Activated CD8-positive, alpha-beta memory T cell treated with anti-CD3 and anti-CD28 coated beads, Interleukin-2, amount 50 U/mL, for 24 hours (primary cell): ENCODE measurements around the gene U2SURP.
"Not testable (repeated sequence)": the region's sequence is repeated elsewhere in the genome, so short reads cannot be mapped to it uniquely, and the experiment has no call there.

Source experiments
- DNase-seq: peaks from one replicate; pipeline ENCODE4 v3.0.0-alpha.2; 2020; ENCODE audit errors: extremely low read depth

The U2SURP gene

DNA sequence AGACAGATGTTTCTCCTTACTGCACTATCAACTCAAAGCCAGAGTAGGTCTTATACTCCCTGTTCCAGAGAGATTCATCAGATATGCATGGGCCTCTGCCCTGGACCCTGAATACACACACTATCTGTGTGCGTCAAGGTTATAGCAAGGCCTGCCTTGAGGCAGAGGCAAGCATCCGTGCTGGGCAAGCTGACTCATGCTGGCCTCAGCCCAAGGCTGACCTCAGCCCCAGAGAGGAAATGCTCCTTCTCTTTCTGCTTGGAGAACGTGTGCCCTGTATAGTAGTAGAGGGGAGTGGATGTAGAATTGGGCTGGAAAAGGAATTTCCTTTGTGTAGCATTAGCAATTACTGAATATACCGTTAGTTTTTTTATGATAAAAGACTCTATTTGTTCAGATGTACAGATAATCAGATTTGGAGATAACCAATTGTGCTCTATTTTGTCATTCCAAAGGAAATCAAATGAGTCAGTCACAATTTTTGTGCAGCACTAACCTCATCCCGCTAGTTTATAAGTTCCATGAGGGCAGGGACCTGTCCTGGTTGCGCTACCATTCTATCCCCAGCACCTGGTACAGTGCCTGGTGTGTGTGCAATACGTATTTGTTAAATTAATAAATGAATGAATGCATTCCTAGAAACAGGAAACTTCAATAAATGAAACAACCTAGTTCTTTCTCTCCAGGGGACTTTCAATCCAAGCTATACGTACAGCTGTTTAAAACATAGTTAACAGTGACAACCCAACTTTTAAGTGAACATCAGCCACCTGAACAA lies 24.6 kb upstream of the U2SURP start:
- no peak for DNase-seq

DNA sequence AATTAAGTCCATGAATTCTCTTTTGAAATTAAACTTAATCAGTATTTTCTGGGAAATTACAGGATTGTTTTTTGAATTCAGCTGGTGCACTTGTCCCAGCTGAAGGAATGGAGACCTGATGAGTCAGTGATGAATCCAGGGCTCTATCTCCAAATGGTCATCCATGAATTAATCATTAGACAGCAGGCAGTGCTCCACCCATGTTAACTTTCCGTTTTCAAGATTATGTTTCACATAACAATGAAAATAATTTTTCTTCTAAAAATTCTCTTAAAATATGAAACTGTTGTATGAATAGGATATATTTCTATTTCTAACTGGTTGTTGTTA lies 24.0 kb upstream of the U2SURP start:
- DNase-seq: no peak

DNA sequence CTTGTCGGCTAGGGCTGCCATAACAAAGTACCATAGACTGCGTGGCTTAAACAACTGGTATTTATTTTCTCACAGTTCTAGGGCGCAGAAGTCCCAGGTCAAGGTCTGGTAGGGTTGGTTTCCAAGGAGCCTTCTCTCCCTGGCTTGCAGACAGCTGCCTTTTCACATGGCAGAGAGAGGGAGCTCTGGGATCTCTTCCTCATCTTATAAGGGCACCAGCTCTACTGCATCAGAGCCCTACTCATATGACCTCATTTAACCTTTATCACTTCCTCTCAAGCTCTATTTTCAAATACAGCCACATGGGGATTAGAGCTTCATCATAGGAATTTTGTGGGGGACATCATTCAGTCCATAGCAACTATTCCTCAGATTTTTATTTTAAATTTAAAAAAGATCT lies 20.3 kb upstream of the U2SURP start:
- DNase-seq: no peak

GRCh38 chr3:142982038-142982773 lies 19.2 kb upstream of the U2SURP start:
- DNase-seq: no peak

DNA sequence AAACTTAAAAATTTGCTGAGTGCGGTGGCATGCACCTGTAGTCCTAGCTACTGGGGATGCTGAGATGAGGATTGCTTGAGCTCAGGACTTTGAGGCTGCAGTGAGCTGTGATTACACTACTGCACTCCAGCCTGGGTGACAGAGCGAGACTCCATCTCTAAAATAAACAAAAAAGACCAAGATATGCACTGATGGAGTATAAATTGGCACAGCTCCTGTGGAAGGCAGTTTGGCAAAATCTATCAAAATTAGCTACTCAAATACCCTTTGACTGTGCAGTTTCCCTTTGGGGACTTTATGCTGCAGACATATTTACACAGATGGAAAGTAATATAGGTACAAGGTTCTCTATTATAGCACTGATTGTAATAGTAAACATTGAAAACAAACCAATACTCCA lies 18.1 kb upstream of the U2SURP start:
- no peak for DNase-seq

DNA sequence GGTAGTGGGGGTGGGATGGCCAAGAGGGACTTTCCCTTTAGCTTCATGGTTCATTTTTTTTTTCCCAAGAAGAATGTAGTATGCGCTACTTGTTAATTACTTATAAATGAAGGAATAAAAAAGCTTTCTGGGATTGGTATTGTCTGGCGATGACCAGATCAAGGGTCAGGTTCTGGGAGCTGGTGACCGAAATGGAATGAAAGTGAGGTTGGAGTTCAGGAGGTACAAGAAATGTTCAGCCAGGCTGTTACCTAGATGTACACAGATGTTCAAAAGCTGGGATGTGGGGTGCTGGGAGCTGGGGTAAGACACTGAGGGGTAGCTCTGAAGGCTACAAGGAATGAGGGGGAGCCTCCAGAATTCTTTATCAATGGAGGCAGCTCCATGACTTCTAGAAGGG lies 17.1 kb upstream of the U2SURP start:
- no peak for DNase-seq

DNA sequence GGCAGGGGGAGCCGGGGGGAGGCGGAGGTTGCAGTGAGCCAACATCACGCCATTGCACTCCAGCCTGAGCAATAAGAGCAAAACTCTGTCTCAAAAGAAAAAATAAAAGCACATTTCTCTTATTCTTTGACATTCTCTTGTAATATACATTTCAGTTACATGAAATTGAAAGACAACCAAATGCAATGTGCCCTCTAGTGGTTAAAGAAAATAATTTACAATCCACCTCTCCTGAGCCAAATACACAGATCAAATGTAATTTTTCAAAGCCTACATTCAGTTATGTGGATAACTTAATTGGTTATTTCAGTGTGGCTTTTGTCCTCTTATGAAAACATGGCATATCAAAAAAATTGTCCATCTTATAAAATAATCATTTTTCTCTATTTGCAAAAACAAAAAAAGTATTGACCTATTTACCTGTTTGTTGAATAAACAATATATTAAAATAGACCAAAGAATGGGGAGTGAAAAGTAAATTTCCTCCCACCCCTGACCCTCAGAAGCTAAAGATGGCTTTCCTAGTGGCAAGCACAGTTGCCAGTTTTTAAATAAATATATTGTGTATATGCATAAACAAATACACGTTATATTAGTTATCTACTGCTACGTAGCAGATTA lies 14.2 kb upstream of the U2SURP start:
- no peak for DNase-seq

- DNase-seq: no peak
These were observed 13.7 kb upstream of the U2SURP start for GRCh38 chr3:142987707-142988106.

- not testable (repeated sequence) for DNase-seq
These were observed 13.1 kb upstream of the U2SURP start for GRCh38 chr3:142988221-142988620.

GRCh38 chr3:142988826-142989225 lies 12.5 kb upstream of the U2SURP start:
- DNase-seq: not testable (repeated sequence)

DNA sequence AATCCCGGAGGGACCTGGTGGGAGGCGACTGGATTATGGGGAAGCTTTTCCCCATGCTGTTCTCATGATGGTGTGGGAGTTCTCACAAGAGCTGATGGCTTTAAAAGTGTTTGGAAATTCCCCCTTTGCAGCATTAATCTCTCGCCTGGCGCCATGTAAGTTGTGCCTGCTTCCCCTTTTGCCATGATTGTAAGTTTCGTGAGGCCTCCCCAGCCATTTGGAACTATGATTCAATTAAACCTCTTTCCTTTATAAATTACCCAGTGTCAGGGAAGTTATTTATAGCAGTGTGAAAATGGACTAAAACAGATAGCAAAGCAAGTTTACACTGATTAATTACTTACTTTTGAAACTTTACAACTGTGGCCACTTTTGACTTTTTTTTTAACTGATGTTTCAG lies 10.6 kb upstream of the U2SURP start:
- DNase-seq: no peak

GRCh38 chr3:142992323-142992722 lies 9.0 kb upstream of the U2SURP start:
- no peak for DNase-seq

- peak; percentile 31 for DNase-seq
These were observed 7.4 kb upstream of the U2SURP start for GRCh38 chr3:142993958-142994442.

- DNase-seq: no peak
These were observed 4.0 kb upstream of the U2SURP start for GRCh38 chr3:142997330-142997729.

- DNase-seq: no peak
These were observed 2.9 kb upstream of the U2SURP start for GRCh38 chr3:142998439-142998838.

DNA sequence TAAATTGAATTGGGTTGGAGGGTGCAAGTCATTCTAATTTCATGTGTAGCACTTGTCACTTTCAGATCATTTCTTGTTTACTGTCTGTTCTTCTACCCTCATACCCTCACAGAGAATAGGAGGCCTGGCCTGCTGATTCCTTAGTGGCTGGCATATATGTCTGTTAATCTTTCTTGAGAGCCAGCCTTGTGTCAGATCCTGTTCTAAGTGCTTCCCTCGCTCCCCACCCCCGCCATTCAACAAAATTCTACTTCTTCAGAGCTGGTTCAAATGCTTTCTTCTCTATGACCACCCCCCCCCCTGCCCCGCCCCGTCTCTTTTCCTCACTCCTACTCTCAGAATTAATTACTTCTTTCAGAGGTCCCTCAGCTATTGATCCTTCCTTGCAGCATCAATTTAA lies 1.5 kb upstream of the U2SURP start:
- DNase-seq: no peak

DNA sequence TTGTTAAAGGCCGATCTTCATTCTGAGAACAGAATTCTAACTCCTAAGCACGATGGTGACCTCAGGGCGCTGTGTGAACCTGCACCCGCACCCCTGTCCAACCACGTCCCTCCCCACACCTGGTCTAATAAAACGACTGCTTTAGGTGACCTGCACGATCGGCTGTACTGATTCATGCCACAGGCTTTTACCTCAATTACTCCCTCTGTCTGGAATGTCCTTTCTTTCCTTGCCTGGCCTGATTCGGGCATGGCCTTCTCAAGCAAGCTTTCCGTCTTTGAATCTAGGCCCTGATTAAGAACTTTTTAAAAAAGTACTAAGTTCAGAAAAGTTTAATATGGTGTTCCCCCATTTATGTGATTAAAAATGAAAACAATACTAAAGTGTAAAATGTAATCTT lies 842 bp upstream of the U2SURP start:
- no peak for DNase-seq

GRCh38 chr3:143001034-143001368 lies 369 bp upstream of the U2SURP start:
- no peak for DNase-seq

GRCh38 chr3:143002083-143002712 lies 828 bp downstream of the U2SURP start:
- no peak for DNase-seq

DNA sequence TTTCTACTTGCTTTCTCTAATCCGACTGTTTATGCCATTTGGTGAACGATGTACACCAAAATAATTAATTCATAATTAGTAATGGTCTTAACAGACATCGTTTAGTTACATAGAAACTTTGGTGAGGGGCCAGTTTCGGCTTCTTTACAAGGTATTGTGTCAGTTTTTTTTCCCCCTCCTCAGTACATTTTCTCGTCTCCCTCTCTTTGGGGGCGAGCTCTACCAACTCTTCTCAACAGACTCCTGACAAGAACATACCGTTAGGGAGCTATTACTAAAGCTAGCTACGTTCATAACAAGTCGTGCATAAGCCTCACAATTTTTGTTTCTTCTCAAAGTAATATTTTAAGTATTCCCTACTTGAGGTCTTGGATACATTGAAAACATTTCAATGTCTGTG lies 1.4 kb downstream of the U2SURP start:
- no peak for DNase-seq

- no peak for DNase-seq
These were observed 3.5 kb downstream of the U2SURP start for GRCh38 chr3:143004823-143005222.

DNA sequence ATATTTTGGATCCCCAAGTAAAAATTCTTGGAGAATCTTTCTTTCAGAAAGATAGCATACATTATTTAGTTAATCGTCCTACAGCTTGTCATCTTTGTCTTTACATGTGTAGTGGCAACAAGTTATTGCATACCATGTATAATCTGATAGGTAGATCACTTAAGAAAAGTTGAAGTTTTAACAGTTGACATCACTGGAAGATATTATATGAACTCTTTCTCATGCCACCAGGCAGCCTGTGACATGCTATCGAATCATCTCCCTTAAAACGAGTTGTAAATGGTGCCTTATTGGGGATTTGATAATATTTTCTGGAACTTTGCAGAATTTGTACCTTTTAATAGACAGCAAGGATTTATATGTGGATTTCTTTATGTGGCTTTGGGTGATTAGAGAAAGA lies 8.7 kb downstream of the U2SURP start:
- DNase-seq: no peak

DNA sequence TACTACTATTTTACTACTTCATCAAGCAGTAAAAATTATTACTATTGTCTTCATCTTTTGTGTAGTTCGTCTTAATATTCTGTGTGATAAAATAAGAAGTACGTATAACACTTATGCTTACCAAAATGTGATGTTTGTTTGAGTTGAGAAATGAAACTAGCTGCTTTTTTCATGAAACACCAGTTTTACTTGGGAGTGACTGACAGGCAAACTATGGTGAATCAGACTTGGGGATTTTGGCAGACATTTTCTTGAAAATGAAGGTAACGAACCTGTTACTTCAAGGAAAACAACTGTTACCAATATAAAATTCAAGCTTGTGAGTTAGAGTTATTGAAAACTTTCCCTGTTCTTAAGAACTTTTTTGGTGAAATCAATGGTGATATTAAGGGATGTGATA lies 10.3 kb downstream of the U2SURP start:
- DNase-seq: no peak
